ENCODE results near the gene FHIP1A.

GRCh38 chr4:151430740-151431457 is 21.9 kb downstream of the FHIP1A start:
- TF ChIP-seq ZHX1 (CRISPR knock-in tag; IDR thresholded peaks at IDR 0.05; ENCODE audit: low read depth) (no peak), ZBTB21 (CRISPR knock-in tag; IDR thresholded peaks at IDR 0.05) (no peak), TAF1 (CRISPR knock-in tag; IDR thresholded peaks at IDR 0.05) (no peak), CREM (IDR thresholded peaks at IDR 0.05) (no peak), CREM (CRISPR knock-in tag; IDR thresholded peaks at IDR 0.05) (no peak), ZBTB46 (CRISPR knock-in tag; IDR thresholded peaks at IDR 0.05; ENCODE audit: borderline replicate concordance) (no peak), FOXK2 (IDR thresholded peaks at IDR 0.05) (no peak)

Data from HepG2 (cell line).